Measurements from ENCODE around the gene NRG3. TPM values are rescaled to one million over a fixed set of nuclear protein-coding genes. Genes with fewer than 3 reads are reported as not detected.

The NRG3 gene
- total and polyA plus RNA-seq, 12 donors = 0.46 to 3.8 (median 1.3) TPM

DNA sequence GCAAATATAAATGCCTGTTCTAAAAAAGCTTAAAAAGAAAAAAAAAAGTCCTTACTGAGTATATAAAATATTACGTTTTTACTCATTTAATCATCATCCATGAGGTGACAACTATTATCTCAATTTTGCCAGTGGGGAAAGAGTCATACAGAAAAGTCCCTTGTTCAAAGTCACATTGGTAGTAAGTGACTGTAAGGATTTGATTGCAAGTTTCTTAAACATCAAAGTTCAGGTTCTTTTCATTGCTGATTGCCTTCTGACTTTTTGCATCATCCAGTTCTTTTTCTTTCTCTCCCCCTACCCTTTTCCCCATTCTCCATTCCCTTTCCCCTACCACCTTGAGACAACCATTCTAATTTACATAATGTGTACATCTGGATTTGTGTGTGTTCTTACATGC is 363.3 kb downstream of the NRG3 start:
- Histone ChIP-seq H3K4me3 (no peak overlapping the region), H3K4me1 (replicated peaks in 1 of 2) (no peaks in the 10 kb centered on the region), H3K27ac (no peak overlapping the region), H3K9me3 (replicated peaks in 1 of 3) (no peaks in the 10 kb centered on the region), H3K27me3 (no peaks in the 10 kb centered on the region), H3K36me3 (replicated peaks in 1 of 2) (no peaks in the 10 kb centered on the region)
- DNase-seq = no peak
- intact Hi-C loops (cut with DNase I) = no loop called here
- 46 to 69% (median 49%) methylated on average over 1 of the region's 1 CpG for WGBS, 4 donors
- TF ChIP-seq POLR2A (IDR thresholded peaks at IDR 0.05) = no peak
- TF ChIP-seq, protein P1, sequence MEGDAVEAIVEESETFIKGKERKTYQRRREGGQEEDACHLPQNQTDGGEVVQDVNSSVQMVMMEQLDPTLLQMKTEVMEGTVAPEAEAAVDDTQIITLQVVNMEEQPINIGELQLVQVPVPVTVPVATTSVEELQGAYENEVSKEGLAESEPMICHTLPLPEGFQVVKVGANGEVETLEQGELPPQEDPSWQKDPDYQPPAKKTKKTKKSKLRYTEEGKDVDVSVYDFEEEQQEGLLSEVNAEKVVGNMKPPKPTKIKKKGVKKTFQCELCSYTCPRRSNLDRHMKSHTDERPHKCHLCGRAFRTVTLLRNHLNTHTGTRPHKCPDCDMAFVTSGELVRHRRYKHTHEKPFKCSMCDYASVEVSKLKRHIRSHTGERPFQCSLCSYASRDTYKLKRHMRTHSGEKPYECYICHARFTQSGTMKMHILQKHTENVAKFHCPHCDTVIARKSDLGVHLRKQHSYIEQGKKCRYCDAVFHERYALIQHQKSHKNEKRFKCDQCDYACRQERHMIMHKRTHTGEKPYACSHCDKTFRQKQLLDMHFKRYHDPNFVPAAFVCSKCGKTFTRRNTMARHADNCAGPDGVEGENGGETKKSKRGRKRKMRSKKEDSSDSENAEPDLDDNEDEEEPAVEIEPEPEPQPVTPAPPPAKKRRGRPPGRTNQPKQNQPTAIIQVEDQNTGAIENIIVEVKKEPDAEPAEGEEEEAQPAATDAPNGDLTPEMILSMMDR (IDR thresholded peaks at IDR 0.05) = no peak

DNA sequence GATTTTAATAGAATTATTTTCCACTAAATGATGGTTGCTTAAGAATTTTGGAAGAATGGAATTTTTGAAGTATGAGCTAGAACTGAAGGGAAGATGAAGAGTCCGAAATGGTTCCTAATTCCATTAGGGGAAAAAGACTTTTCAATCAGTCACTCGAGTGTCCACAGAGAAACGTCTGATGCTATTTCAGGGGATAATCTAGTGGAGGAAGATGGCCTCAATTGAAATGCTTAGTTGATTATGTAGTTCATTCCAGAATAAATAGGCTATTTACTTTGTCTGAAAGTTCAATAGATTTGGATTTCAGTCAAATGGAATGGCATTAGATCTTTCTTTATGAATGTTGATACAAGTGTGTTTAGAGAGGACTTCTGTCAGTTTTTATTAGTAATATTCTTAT is 365.4 kb downstream of the NRG3 start:
- intact Hi-C loops (cut with DNase I) = no loop called here
- Histone ChIP-seq H3K36me3 (replicated peaks in 1 of 2) (no peaks in the 10 kb centered on the region), H3K4me1 (replicated peaks in 1 of 2) (no peaks in the 10 kb centered on the region), H3K27me3 (no peaks in the 10 kb centered on the region), H3K9me3 (replicated peaks in 1 of 3) (no peaks in the 10 kb centered on the region), H3K4me3 (no peak overlapping the region), H3K27ac (no peak overlapping the region)
- no peak for TF ChIP-seq POLR2A (IDR thresholded peaks at IDR 0.05)
- TF ChIP-seq, protein P1 (IDR thresholded peaks at IDR 0.05) = no peak
- no peak for DNase-seq
- WGBS, 4 donors = 58 to 69% (median 62%) methylated on average over 3 of the region's 3 CpGs

DNA sequence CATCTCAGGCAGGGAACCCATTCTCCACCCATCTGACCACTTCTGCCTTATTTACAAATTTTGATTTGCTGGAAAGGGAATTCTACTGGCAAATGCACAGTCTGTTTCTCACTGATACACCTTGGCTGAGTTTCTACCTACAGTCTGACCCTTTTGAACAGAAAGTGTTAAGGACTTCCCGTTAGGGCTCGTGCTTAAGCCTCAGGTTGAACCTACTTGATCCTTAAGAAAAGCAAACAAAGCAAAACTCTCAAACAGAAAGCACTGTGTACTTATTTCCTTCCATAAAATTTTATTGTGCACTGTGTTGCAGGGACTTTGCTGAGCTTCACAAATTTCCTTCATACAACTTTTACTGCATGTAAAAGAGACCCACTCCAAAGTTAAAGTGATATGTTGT is 367.8 kb downstream of the NRG3 start:
- no peak for DNase-seq
- no peaks in the 10 kb centered on the region for H3K4me1 ChIP-seq (replicated peaks in 1 of 2)
- intact Hi-C loops (cut with DNase I) = no loop called here
- no peaks in the 10 kb centered on the region for H3K36me3 ChIP-seq (replicated peaks in 1 of 2)
- no peaks in the 10 kb centered on the region for H3K9me3 ChIP-seq (replicated peaks in 1 of 3)
- WGBS, 4 donors = 68 to 85% (median 79%) methylated on average over 2 of the region's 2 CpGs
- H3K4me3 ChIP-seq = no peak overlapping the region
- no peak for TF ChIP-seq POLR2A (IDR thresholded peaks at IDR 0.05)
- TF ChIP-seq, protein P1 (IDR thresholded peaks at IDR 0.05) = no peak
- H3K27me3 ChIP-seq = no peaks in the 10 kb centered on the region
- H3K27ac ChIP-seq = no peak overlapping the region

DNA sequence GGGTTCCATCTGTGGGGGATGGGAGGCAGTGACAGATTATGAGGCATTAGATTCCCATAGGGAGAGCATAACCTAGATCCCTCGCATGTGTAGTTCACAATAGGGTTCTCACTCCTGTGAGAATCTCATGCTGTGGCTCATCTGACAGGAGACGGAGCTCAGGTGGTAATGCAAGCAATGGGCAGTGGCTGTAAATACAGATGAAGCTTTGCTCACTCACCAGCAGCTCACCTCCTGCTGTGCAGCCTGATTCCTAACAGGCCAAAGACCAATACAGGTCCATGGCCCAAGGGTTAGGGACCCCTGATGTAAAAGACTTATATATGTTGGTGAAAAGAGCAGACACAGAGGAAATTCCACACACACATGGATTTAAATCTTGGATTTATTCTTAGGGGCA is 370.2 kb downstream of the NRG3 start:
- Histone ChIP-seq H3K36me3 (replicated peaks in 1 of 2) (no peaks in the 10 kb centered on the region), H3K27me3 (no peaks in the 10 kb centered on the region), H3K27ac (no peak overlapping the region), H3K9me3 (replicated peaks in 1 of 3) (no peaks in the 10 kb centered on the region), H3K4me1 (replicated peaks in 1 of 2) (no peaks in the 10 kb centered on the region), H3K4me3 (no peak overlapping the region)
- TF ChIP-seq POLR2A (IDR thresholded peaks at IDR 0.05) = no peak
- TF ChIP-seq, protein P1 (IDR thresholded peaks at IDR 0.05) = no peak
- intact Hi-C loops (cut with DNase I) = no loop called here
- WGBS, 4 donors = 71 to 95% (median 77%) methylated on average over 2 of the region's 2 CpGs
- no peak for DNase-seq
